Kidney (tissue), 14 donors: Measurements from ENCODE around the gene GPATCH2L. TPM values are rescaled to one million over a fixed set of nuclear protein-coding genes. Genes with fewer than 3 reads are reported as not detected.

ENCODE experiments used
- DNase-seq, 5 donors: peaks; one replicate each; pipeline ENCODE4 v3.0.0-alpha.2; 2013 to 2020
- FAIRE-seq: peaks from 2 replicates; lab custom pipeline; 2012; peaks lifted over from hg19 to GRCh38; lab: Jason Lieb, UNC
- H3K27ac ChIP-seq, 2 donors: one replicate each; pipeline ENCODE4 v1.7.0; 2013; ENCODE audit warnings: low read depth in 2 of 2, low read length in 2 of 2, inconsistent platforms in 1 of 2
- H3K27me3 ChIP-seq: one replicate; pipeline ENCODE4 v1.7.1; 2013; ENCODE audit warnings: low read length, inconsistent platforms; ENCODE audit not compliant: control insufficient read depth, insufficient read depth
- H3K36me3 ChIP-seq, 3 donors: one replicate each; pipeline versions ENCODE4 v1.7.0 to v1.7.1; 2013; ENCODE audit warnings: low read length in 3 of 3, control low read depth in 1 of 3, inconsistent platforms in 1 of 3; ENCODE audit not compliant: insufficient read depth in 3 of 3, control insufficient read depth in 2 of 3
- H3K4me1 ChIP-seq, 3 donors: one replicate each; pipeline versions ENCODE4 v1.7.0 to v1.7.1; 2013; ENCODE audit warnings: low read length in 3 of 3, inconsistent platforms in 1 of 3, low read depth in 1 of 3; ENCODE audit not compliant: control insufficient read depth in 2 of 3, insufficient read depth in 2 of 3
- H3K4me3 ChIP-seq, 3 donors: one replicate each; pipeline versions ENCODE4 v1.7.0 to v1.8.1; 2013; ENCODE audit warnings: low read length in 3 of 3, control low read depth in 1 of 3, inconsistent platforms in 1 of 3
- H3K9ac ChIP-seq, 3 donors: one replicate each; pipeline versions ENCODE4 v1.7.0 to v1.7.1; 2013; ENCODE audit warnings: low read length in 3 of 3, control low read depth in 1 of 3, inconsistent platforms in 1 of 3
- H3K9me3 ChIP-seq, 3 donors: one replicate each; pipeline versions ENCODE4 v1.7.0 to v1.7.1; 2013; ENCODE audit warnings: low read length in 3 of 3, control low read depth in 1 of 3, inconsistent platforms in 1 of 3; ENCODE audit not compliant: control insufficient read depth in 2 of 3, insufficient read depth in 1 of 3
- intact Hi-C: fragments of 100-400 bp; cut with DNase I; formaldehyde crosslinking; loops from one replicate; pipeline ENCODE4 v1.11.1; 2022
- polyA plus RNA-seq: library from polyadenylated mRNA; stranded (reverse); fragments of 350-450 nt; fragmentation: Illumina TruSeq; extraction: RNeasy Lipid Tissue Mini Kit (QIAGEN cat#74804); gene quantifications from one replicate; pipeline ENCODE4 v1.2.3, GENCODE V29; 2014; ENCODE audit warnings: low read depth, low replicate concordance; ENCODE audit not compliant: insufficient read depth
- total RNA-seq: library from RNA; stranded (reverse); fragmentation: NEBNext Ultra II Directional; extraction: Animal tissue kit (Norgen Biotek cat#: 25700); gene quantifications from one replicate; pipeline ENCODE4 v1.2.1, GENCODE V29; 2021
- TF ChIP-seq, protein P1 (sequence below): IDR thresholded peaks from 3 replicates; pipeline ENCODE4 v1.5.1; 2012; ENCODE audit warnings: mild to moderate bottlenecking, moderate library complexity, borderline replicate concordance; ENCODE audit not compliant: insufficient read depth; ENCODE audit errors: extremely low read depth
- donor health status: control.
- donor health status: control.
- donor health status: control.
- donor health status: control.
- donor health status: control.
- donor health status: DM: yes; HTN: yes; CAD: no.
- donor health status: Normal renal cell carcinoma (clear cell type).

Gene GPATCH2L
- total and polyA plus RNA-seq, 2 donors from 2014 or later = 4.1 to 50.2 TPM

DNA sequence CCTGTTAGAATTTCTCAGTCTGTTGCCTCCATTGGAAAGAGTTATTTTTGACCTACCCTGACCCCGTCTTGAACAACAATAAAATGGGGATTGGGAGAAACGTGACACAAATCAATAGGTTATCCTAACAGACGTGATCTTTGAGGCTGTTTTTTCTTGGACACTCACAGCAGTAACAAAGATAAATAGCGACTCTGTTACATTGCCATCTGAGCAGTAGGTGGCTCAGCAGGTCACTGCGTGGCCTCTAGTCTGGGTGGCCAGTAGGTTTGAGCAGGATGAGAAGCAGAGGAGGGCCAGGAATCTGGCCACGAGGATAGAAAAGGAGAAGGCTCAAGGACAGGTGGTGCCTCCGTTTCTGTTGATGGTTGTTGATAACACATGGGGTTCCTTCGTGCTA, 101.4 kb downstream of the GPATCH2L start:
- no peak overlapping the region for H3K9ac ChIP-seq
- H3K36me3 ChIP-seq = no peaks in the 10 kb centered on the region
- no peaks in the 10 kb centered on the region for H3K4me1 ChIP-seq
- no peak overlapping the region for H3K27ac ChIP-seq
- no peaks in the 10 kb centered on the region for H3K27me3 ChIP-seq
- no peaks in the 10 kb centered on the region for H3K9me3 ChIP-seq
- TF ChIP-seq, protein P1, sequence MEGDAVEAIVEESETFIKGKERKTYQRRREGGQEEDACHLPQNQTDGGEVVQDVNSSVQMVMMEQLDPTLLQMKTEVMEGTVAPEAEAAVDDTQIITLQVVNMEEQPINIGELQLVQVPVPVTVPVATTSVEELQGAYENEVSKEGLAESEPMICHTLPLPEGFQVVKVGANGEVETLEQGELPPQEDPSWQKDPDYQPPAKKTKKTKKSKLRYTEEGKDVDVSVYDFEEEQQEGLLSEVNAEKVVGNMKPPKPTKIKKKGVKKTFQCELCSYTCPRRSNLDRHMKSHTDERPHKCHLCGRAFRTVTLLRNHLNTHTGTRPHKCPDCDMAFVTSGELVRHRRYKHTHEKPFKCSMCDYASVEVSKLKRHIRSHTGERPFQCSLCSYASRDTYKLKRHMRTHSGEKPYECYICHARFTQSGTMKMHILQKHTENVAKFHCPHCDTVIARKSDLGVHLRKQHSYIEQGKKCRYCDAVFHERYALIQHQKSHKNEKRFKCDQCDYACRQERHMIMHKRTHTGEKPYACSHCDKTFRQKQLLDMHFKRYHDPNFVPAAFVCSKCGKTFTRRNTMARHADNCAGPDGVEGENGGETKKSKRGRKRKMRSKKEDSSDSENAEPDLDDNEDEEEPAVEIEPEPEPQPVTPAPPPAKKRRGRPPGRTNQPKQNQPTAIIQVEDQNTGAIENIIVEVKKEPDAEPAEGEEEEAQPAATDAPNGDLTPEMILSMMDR = no peak
- intact Hi-C loops = no loop called here
- H3K4me3 ChIP-seq = no peak overlapping the region
- DNase-seq (no peak), FAIRE-seq (no peak)

DNA sequence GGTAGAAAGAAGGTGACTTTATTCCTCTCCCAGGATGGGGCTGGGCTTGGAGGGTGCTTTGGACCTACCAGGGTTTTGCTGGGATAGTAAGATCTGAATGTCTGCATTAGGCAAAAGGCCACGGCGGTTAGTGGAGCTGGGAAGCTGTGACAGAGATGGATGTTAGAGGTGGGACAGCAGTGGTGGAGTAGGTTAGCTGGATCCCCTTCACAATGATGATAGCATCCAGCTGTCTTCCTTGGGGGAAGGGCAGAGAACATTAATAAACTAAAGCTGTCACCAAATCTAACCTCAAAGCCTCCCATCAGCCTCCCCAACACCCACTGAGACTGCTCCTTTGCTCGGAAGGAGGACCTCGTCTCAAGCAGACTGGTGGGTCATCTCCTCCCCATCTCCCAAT, 104.8 kb downstream of the GPATCH2L start:
- Histone ChIP-seq H3K9me3 (no peaks in the 10 kb centered on the region), H3K27me3 (no peaks in the 10 kb centered on the region), H3K4me1 (no peaks in the 10 kb centered on the region), H3K36me3 (no peaks in the 10 kb centered on the region), H3K9ac (no peak overlapping the region), H3K4me3 (no peak overlapping the region), H3K27ac (no peak overlapping the region)
- FAIRE-seq (no peak), DNase-seq (no peak)
- TF ChIP-seq, protein P1 = no peak
- intact Hi-C loops = no loop called here

DNA sequence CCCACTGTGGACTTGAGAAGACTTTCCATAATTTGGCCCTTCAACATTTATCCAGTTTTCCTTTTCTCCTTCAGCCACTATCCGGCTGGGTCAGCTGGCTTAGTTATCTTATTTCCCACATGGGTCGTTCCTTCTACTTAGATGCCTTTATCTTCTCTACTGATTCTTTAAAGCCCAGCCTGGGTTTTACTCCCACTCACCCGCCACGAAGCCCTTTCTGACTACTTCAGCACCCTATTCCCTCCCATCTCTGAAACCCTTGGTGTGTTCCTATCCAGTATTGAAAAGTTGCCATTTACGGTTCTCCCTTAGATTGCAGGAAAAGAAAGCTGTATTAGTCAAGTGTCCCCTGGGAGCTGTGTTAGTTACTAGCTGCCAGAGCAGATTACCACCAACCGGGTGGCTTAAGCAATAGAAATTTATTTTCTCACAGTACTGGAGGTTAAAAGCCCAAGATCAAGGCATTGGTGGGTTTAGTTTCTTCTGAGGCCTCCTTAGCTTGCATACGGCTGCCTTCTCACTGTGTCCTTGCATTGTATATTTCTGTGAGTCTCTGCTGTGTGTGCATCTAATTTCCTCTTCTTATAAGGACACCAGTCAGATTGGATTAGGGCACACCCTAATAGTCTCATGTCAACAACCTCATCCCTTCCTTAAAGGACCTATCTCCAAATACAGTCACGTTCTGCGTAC, 105.5 kb downstream of the GPATCH2L start:
- no peaks in the 10 kb centered on the region for H3K27me3 ChIP-seq
- no peak for FAIRE-seq
- no peaks in the 10 kb centered on the region for H3K4me1 ChIP-seq
- intact Hi-C loops = no loop called here
- no peaks in the 10 kb centered on the region for H3K9me3 ChIP-seq
- no peaks in the 10 kb centered on the region for H3K36me3 ChIP-seq
- no peak overlapping the region for H3K4me3 ChIP-seq
- TF ChIP-seq, protein P1 = no peak
- no peak overlapping the region for H3K9ac ChIP-seq
- H3K27ac ChIP-seq = no peak overlapping the region
- DNase-seq = no peak
